IPS DF 4.7 (cell line): Measurements from ENCODE around the gene CCSAP.
"Not testable (repeated sequence)": the region's sequence is repeated elsewhere in the genome, so short reads cannot be mapped to it uniquely, and the experiment has no call there.

Experiments used
- DNase-seq: peaks from one replicate; pipeline ENCODE4 v3.0.0-alpha.2; 2013; ENCODE audit warnings: low spot score; ENCODE audit errors: extremely low read depth

Gene CCSAP

DNA sequence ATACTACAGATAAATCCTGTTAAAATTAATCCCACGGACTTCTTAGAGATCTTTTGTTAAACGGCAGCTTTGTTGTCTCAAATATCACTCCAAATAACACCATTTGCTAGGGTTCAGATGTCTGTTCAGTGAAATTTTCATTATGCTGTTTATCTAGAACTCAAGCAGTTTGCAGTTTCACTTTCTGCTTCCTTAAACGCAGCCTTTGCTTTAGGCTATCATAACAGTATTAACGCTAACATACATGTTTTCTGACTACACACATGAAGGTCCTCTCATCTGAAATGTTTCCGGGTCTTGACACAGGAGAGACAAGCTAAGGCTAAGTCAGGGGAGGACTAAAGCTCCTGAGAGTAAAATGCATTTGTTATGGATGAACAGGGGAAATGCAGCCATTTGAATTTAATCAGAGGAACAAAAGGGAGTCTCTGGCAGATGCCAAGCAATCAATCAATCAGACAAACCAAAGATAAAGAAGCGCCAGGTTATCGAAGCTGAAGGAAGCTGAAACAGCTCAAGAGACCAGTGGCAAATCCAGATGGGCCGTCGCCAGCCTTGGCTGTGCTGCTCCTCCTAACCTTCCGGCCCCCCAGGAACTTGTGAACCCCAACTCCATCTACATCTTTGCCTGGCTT is 16.9 kb downstream of the CCSAP start:
- DNase-seq = no peak

GRCh38 chr1:229325401-229325800 is 17.4 kb downstream of the CCSAP start:
- no peak for DNase-seq

GRCh38 chr1:229323885-229324553 is 18.8 kb downstream of the CCSAP start:
- no peak for DNase-seq

GRCh38 chr1:229323201-229323600 is 19.6 kb downstream of the CCSAP start:
- no peak for DNase-seq

- no peak for DNase-seq
Measured at GRCh38 chr1:229319487-229319886, 23.4 kb downstream of the CCSAP start.

DNA sequence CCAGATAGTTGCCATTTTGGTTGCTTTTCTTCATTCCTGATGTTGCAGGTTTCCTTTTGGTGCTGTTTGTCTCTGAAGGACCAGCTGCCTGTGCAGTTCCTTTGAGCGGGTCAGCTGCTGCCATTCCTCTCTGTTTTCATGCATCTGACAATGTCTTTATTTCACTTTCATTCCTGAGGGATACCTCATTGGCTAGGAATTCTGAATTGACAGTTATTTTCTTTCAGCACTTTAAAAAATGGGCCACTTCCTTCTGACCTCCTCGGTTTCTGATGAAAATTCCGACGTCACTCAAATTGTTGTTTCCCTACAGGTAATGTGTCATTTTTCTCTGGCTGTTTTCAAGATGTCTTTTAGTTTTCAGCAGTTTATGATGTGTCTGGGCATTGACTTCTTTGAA is 24.8 kb downstream of the CCSAP start:
- DNase-seq = no peak

DNA sequence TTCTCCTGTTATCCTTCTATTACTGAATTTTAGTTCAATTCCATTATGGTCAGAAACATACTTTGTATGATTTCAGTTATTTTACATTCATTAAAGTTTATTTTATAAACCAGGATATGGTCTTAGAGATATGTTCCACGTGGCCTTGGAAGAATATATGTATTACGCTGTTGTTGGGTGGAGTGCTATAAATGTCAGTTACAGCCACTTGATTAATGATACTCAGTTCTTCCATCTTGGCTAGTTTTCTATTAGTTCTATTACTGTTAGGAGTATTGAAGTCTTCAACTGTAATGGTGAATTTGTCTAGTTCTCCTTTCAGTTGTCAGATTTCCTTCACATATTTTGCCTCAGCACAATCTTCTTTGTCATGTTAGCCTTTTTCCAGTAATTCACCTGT is 26.7 kb downstream of the CCSAP start:
- no peak for DNase-seq

DNA sequence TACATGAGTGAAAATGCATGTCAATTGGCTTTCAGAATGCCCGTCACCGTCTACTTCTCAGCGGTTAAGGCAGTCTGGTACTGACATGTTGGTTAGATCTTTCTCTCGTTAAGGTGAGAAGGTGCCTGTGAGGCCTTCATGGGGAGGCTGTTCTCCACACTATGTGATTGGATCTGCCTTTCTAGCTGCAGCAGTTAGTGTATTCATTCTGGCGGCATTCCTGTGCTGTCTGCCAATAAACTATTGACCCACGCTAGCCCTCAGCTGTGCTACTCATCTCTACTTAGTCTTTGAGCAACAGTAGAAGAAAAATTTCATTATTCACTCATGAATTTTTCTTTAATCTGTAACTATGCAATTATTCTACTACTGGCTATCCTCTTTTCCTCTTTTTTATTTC is 32.0 kb downstream of the CCSAP start:
- DNase-seq = no peak

DNA sequence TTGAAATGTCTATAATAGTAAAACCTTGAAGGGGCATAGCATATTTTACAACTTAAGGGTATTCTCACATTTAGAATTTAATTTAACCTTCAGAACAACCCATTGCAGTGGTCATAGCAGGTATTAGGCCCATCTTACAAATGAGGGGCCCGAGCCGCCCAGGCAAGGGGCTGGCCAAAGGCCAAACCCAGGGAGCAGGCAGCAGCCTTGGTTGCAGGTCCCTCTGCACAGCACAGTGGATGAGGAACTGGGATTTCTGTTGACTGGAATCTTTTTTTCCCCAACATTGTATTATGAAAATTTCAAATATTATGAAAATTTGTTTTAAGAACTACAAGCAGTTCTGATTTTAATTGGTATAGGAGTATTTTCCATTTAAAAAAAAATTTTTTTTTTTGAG is 33.2 kb downstream of the CCSAP start:
- DNase-seq = no peak

GRCh38 chr1:229309074-229309473 is 33.8 kb downstream of the CCSAP start:
- no peak for DNase-seq

DNA sequence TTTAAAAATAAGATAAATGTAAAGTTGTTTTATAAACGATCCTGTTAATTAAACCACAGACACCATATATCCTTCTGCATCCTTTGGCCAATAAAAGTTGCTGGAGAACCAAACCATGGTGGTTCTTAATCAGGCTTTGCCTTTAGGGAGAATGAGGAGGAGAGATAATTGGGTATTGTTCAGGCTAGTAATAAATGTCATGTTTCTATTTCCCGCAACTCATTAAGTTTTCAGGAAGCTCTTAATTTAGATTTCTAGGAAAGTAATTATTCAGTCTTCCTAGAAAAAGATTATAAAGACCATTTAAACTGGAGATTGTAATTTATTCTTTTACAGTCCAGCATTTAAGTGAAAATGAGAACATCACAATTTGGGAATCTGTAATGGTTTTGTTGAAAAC is 37.5 kb downstream of the CCSAP start:
- no peak for DNase-seq

- DNase-seq = no peak
Measured at GRCh38 chr1:229303855-229304254, 39.0 kb downstream of the CCSAP start.

DNA sequence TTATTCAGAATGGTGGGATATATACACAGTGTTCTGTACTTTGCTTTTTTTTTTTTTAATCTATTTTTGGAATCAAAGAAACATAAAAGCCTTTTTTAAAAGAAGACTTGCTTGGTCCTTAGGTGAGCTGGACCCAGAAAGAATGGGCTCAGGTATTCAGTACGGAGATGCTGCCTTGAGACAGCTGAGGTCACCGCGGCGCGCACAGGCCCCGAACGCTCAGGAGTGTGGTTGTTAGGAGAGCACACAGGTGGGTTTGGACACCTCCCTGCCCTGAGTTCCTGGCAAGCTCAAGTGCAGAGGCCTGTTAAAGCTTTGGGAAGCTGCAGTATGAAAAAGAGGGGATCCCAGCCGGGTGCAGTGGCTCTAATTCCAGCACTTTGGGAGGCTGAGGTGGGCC is 40.1 kb downstream of the CCSAP start:
- DNase-seq = no peak

DNA sequence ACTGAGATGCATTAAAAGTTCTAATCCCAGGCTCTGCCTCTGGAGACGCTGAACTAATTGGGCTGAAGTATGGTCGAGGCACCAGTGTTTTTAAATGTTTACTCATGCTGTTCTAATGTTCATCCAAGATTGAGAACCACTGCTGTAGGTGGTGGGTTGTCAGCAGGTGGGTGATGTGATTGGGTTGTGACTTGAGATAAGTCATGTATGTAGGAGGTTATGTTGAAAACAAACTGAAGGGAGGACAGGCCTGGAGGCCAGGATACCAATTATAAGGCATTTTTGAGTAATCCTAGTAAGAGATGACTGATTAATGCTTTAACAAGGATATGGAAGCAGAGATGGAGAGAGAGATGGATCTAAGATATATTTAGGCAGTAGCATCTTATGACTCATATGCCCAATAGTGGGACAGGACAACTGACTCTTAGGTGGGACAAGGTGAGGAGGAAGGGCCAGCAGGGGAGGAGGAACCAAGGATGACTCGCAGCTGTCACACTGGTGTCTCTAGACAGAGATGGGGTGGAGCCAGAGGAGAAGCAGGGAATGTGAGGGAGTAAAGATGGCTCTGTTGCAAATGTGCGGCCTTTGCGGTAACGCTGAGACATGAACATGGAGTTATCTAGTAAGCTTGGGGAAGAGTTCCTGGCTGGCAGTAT is 42.6 kb downstream of the CCSAP start:
- DNase-seq = no peak

- no peak for DNase-seq
Measured at GRCh38 chr1:229298887-229299503, 43.9 kb downstream of the CCSAP start.

DNA sequence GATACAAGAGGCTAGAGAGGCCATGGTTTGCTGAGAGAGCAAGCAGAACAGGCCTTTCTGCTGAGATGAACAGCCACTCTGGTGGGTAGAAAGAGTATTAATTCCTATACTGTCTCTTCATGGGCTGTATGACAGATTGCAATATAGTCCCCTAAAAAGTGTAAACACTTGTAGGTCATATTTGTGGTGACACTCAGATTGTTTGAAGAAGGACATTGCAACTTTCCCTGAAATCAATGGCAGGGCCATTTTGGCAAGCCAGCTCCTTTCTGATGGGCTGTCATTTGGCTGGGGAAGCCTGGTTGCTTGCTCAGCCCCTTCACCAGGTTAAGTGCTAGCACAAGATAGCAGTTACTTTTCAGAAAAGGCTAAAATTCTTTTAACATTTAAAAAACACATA is 44.4 kb downstream of the CCSAP start:
- DNase-seq = no peak

DNA sequence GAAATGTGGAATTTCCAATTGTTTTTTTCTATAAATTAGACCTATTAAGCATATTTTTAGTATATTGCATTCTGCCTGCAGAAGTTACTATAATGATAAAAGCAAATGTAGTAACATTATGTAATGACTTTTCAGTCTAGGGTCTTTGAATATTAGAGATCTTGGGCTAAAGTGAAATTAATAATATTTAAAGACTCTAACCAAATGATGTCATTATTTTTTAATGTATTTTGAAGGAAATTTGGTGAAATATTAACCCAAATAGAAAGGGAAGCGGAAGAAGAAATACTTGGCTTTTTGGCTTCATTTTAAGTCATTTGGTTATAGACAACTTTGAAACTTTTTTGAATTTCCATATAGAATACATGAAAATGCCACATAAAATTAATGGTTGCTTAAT is 45.1 kb downstream of the CCSAP start:
- DNase-seq = no peak

- no peak for DNase-seq
Measured at GRCh38 chr1:229296541-229296941, 46.3 kb downstream of the CCSAP start.

DNA sequence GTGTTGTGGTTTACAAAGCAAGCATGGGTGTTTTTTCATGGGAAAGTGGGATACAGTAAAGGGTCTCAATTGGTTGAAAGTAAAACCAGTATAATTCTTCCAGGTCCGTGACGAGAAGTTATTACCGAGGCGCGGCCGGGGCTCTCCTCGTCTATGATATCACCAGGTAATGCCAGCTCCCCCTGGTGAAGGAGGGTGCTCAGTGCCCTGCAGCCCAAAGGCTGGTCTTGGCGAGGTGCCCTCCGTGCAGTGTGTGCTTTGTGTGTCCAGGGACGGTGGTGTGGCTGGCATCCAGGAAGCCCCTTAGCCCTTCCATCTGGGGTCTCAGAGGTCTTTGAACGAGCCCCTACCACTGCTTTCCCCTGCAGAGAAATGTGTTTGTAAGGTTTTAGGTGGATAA is 47.1 kb downstream of the CCSAP start:
- DNase-seq = no peak

DNA sequence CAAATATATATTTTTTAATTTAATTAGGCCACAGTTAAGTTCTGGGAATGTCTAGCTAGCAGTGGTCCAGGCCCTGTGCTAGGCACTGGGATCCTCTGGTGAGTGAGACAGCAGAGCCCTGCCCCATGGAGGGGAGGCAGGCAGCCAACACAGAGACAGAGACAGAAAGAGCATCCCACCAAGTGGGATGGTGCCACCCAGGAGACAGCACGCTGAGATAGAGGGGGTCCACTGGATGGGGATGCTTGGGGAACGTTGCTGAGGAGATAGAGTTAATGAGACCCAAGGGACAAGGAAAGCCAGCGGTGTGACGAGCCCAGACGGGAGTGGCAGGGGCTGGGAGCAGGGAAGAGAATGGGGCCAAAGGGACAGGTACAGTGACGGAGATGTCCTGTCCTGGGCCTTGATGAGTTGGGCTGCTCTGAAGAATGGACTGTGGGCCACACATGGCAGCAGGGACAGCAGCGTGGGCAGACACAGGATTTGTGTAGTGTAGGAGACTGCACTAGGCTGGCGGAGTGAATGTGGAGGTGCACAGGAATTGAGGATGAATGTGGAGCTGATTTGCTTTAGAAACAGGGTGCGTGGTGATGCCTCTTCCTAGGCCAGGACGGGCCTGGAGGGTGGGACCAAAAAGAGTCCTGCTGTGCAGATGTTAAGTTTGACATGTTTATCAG is 49.2 kb downstream of the CCSAP start:
- DNase-seq = no peak

- DNase-seq = not testable (repeated sequence)
Measured at GRCh38 chr1:229291686-229292085, 51.2 kb downstream of the CCSAP start.

GRCh38 chr1:229288516-229288915 is 54.3 kb downstream of the CCSAP start:
- DNase-seq = no peak
